ENCODE results near the gene RERE.

Gene RERE

DNA sequence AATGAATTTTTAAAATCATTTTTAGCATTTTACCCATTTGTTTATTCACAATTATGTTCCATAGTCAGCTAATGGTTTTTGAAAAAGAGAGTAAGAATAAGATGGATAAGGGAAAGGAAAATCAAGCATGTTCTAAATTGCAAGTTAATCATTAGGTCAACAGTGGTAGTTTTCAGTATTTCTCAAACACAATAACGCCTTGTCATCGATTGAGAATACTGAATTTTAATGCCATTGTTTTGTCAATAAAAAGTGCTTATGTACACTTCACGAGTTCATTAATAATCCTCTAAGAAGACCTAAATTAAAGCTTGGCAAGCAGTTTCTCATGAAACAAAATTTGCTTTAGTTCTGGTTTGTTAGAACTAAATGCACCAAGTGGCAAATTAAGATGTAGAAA is 100.3 kb downstream of the RERE start:
- Histone ChIP-seq H3K27ac (no peak overlapping the region), H3K27me3 (no peaks in the 10 kb centered on the region), H3K9me3 (no peaks in the 10 kb centered on the region), H3K9ac (no peak overlapping the region), H4K20me1 (peaks cover 64% of the 10 kb centered on the region), H3K4me1 (peaks cover 72% of the 10 kb centered on the region), H3K4me3 (no peak overlapping the region), H3K36me3 (no peaks in the 10 kb centered on the region; the same call in 1 of the 2 replicates), H3K4me2 (no peak overlapping the region)
- no peak for TF ChIP-seq Cebpa-rat (IDR thresholded peaks at IDR 0.05)

DNA sequence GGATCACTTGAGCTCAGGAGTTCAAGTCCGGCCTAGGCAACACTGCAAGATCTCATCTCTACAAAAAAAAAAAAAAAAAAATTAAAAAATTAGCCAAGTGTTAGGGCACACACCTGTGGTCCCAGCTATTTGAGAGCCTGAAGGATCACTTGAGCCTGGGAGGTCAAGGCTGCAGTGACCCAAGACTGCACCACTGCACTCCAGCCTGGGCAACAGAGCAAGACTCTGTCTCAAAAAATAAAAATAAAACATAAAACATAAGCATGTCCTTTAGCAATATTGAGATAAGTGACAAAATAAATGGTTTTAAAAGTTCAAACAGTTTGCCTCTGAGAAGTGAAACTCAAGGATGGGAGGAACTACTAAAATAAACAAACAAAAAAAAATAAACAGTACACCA is 101.2 kb downstream of the RERE start:
- no peaks in the 10 kb centered on the region for H3K27me3 ChIP-seq
- H3K9me3 ChIP-seq: no peaks in the 10 kb centered on the region
- no peak overlapping the region for H3K4me3 ChIP-seq
- peaks cover 55% of the 10 kb centered on the region for H4K20me1 ChIP-seq
- H3K4me2 ChIP-seq: peak overlapping the region; percentile 8; the same call in 1 of the 2 replicates
- H3K27ac ChIP-seq: no peak overlapping the region
- H3K36me3 ChIP-seq: no peaks in the 10 kb centered on the region; the same call in 1 of the 2 replicates
- no peak for TF ChIP-seq Cebpa-rat (IDR thresholded peaks at IDR 0.05)
- no peak overlapping the region for H3K9ac ChIP-seq
- H3K4me1 ChIP-seq: peaks cover 72% of the 10 kb centered on the region

DNA sequence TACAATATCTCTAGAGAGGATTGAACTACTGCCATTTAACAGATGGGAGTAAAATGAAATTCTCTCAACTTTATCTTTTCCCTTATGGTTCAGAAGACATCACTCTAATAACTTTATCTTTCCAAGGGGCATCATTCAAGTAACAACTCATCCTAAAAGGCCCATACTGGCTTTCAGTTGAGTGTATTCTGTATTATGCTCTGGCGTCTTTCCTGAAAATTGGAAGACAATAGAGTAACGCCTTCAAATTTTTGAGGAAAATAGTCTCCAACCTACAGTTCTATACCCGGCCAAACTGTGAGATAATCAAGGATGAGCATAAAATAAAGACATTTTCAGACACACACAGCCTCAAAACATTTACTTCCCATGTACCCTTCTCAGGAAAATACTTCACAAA is 103.3 kb downstream of the RERE start:
- Histone ChIP-seq H3K9ac (no peak overlapping the region), H3K36me3 (peaks cover 7% of the 10 kb centered on the region; the same call in 1 of the 2 replicates), H3K27ac (no peak overlapping the region), H3K27me3 (no peaks in the 10 kb centered on the region), H3K4me1 (peaks cover 71% of the 10 kb centered on the region), H3K9me3 (no peaks in the 10 kb centered on the region), H4K20me1 (peaks cover 34% of the 10 kb centered on the region), H3K4me2 (no peak overlapping the region), H3K4me3 (no peak overlapping the region)
- TF ChIP-seq Cebpa-rat (IDR thresholded peaks at IDR 0.05): no peak

DNA sequence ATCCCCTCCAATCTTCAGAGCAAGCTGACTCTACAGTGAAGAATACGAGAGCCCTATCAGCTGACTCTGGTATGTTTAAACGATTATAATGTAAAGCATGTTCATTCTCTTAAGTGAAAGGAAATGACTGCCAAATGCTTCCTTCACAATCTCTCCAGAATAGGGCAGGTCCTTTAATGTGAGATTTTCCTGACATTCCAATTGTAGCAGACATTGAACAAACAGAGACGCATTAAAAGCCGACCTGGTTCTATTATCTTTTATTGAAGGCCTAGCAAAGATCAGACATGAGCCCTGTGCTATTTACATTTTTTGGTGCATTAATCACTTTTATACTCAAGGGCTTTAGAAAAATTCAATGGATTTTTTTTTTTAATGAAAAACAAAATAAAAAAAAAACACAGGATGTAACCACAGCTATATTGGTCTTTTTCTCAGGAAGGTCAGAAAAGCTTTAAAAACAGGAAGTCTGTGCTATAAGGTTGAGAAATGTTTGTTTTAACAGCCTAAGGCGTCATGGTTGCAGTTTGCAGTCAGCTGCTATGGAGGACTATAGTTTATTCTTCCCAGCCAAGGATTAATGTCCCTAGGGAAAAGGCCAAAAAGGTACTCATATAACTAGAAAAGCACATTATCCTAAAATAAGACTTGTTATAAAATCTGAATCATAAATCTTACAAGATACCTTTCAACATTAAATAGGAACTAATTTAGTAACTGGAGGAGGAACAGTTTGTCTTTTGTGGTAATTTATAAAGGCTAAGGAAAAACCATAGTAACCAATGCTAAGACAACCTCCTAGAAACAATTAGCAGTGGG is 104.8 kb downstream of the RERE start:
- no peaks in the 10 kb centered on the region; the same call in 1 of the 2 replicates for H3K9me3 ChIP-seq
- H3K9ac ChIP-seq: peak overlapping the region; percentile 72
- H3K27me3 ChIP-seq: no peaks in the 10 kb centered on the region
- H3K27ac ChIP-seq: peak overlapping the region; percentile 81
- H3K4me1 ChIP-seq: peaks cover 61% of the 10 kb centered on the region
- H3K36me3 ChIP-seq: peaks cover 14% of the 10 kb centered on the region
- peak overlapping the region; percentile 29; the same call in 1 of the 2 replicates for H3K4me3 ChIP-seq
- no peak for TF ChIP-seq Cebpa-rat (IDR thresholded peaks at IDR 0.05)
- peaks cover 24% of the 10 kb centered on the region; the same call in 1 of the 2 replicates for H4K20me1 ChIP-seq
- H3K4me2 ChIP-seq: peak overlapping the region; percentile 80

DNA sequence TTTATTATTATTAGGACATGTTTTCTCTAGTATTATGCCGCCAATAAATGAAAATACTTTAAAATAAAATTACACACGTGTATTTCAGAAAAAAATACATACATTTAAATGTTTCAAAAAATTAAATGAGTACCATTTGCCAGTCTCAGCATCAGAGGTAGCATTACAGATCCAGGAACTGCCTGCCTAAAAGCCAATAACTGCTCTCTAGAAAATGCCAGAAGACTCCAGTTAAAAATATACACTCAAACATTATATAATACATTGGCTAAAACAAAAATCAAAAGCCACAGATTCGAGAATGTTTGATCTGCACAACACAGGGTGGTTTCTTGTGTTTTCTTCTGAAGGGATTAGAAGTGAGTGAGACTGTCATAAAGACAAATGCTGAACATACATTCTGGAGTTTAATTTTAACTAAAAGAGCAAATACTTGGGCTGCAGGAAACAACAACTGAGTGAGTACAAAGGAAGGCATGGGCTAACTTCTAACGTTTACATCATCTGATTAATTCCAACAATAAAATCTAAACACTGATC is 105.5 kb downstream of the RERE start:
- H3K9me3 ChIP-seq: no peaks in the 10 kb centered on the region; the same call in 1 of the 2 replicates
- peak overlapping the region; percentile 72 for H3K9ac ChIP-seq
- peak overlapping the region; percentile 81 for H3K27ac ChIP-seq
- H3K4me2 ChIP-seq: peak overlapping the region; percentile 80
- H3K4me1 ChIP-seq: peaks cover 66% of the 10 kb centered on the region
- no peaks in the 10 kb centered on the region for H3K27me3 ChIP-seq
- H3K36me3 ChIP-seq: peaks cover 14% of the 10 kb centered on the region
- no peak for TF ChIP-seq Cebpa-rat (IDR thresholded peaks at IDR 0.05)
- H3K4me3 ChIP-seq: peak overlapping the region; percentile 29; the same call in 1 of the 2 replicates
- peaks cover 25% of the 10 kb centered on the region for H4K20me1 ChIP-seq

DNA sequence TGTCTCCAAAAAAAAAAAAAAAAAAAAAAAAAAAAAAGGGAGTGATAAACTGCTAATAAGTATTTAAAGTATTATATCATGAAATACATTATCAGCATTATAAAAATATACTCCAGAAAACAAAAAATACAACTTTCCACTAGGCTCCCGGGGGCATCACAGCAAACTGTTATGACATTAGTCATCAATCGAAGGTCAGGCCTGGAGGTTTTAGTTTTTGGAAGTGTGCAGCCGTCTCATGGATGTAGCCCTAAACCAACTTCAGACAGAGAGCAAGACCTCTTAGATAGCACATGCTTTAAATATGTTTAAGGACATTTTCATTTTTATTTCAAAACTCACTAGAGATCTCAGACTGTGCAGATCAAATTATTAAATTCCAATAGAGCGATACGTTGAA is 106.3 kb downstream of the RERE start:
- Histone ChIP-seq H4K20me1 (peaks cover 33% of the 10 kb centered on the region), H3K9me3 (no peaks in the 10 kb centered on the region; the same call in 1 of the 2 replicates), H3K27ac (0 out of 2 replicates have a peak overlapping the region, but pooled peaks have one; percentile 3), H3K27me3 (no peaks in the 10 kb centered on the region), H3K4me1 (peaks cover 60% of the 10 kb centered on the region), H3K36me3 (peaks cover 14% of the 10 kb centered on the region), H3K4me3 (no peak overlapping the region), H3K9ac (0 out of 2 replicates have a peak overlapping the region, but pooled peaks have one; percentile 1), H3K4me2 (peak overlapping the region; percentile 80)
- TF ChIP-seq Cebpa-rat (IDR thresholded peaks at IDR 0.05): no peak

DNA sequence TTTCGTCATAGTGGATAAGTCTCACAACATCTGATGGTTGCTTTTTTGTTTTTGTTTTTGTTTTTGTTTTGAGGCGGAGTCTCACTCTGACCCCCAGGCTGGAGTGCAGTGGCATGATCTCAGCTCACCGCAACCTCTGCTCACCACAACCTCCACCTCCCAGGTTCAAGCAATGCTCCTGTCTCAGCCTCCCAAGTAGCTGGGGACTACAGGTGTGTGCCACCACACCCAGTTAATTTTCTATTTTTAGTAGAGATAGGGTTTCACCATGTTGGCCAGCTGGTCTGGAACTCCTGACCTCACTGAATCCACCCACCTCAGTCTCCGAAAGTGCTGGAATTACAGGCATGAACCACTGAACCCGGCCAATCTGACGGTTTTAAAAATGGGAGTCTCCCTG is 109.2 kb downstream of the RERE start:
- H4K20me1 ChIP-seq: peaks cover 57% of the 10 kb centered on the region
- H3K4me2 ChIP-seq: no peak overlapping the region
- H3K27me3 ChIP-seq: no peaks in the 10 kb centered on the region
- TF ChIP-seq Cebpa-rat (IDR thresholded peaks at IDR 0.05): no peak
- no peak overlapping the region for H3K27ac ChIP-seq
- H3K4me1 ChIP-seq: peaks cover 66% of the 10 kb centered on the region
- no peak overlapping the region for H3K4me3 ChIP-seq
- no peak overlapping the region for H3K9ac ChIP-seq
- no peaks in the 10 kb centered on the region; the same call in 1 of the 2 replicates for H3K9me3 ChIP-seq
- H3K36me3 ChIP-seq: peaks cover 14% of the 10 kb centered on the region

DNA sequence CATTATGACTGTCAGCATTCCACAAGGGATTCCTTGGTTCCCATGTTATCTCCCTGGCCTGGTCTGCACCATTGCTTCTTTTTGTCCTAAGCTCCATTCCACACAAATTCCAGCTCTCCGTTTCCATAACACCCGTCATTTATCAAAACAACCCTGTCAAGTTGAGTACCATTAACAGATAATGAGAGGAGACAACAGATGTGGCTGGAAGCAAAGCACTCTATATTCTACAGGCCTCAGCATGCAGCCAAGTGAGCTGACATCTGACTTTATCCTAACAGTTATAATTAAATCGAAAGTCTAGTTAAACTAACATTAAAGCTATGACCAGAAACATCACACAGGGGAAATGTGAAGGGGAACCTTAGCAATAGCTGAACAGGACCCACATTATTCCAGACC is 110.4 kb downstream of the RERE start:
- no peak overlapping the region for H3K4me3 ChIP-seq
- H3K4me2 ChIP-seq: no peak overlapping the region
- H3K27me3 ChIP-seq: no peaks in the 10 kb centered on the region
- H3K36me3 ChIP-seq: peaks cover 14% of the 10 kb centered on the region
- peaks cover 54% of the 10 kb centered on the region for H3K4me1 ChIP-seq
- no peak overlapping the region for H3K9ac ChIP-seq
- no peak for TF ChIP-seq Cebpa-rat (IDR thresholded peaks at IDR 0.05)
- H3K9me3 ChIP-seq: no peaks in the 10 kb centered on the region; the same call in 1 of the 2 replicates
- H3K27ac ChIP-seq: no peak overlapping the region
- H4K20me1 ChIP-seq: peaks cover 46% of the 10 kb centered on the region

DNA sequence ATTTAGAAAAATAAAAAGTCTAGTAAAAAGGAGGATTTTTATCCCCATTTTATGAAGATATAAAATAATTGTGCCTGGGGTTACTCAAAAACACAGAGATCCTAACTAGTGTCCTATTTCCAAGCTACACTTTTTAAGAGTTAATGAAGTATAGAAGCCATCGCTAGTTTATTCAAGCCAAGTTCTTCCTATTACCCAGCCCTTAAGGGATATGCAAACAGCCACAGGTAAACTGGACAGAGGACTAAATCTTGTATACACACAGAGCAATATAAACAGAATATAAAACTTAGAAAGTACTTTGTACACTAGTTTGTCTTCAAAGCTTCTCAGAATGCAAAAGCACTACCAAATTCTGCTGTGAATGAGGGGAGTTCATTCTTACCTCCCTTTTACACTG is 111.1 kb downstream of the RERE start:
- no peak overlapping the region for H3K9ac ChIP-seq
- H3K4me1 ChIP-seq: peaks cover 46% of the 10 kb centered on the region
- H3K27me3 ChIP-seq: no peaks in the 10 kb centered on the region
- no peak overlapping the region for H3K27ac ChIP-seq
- H3K4me2 ChIP-seq: no peak overlapping the region
- TF ChIP-seq Cebpa-rat (IDR thresholded peaks at IDR 0.05): no peak
- no peak overlapping the region for H3K4me3 ChIP-seq
- no peaks in the 10 kb centered on the region; the same call in 1 of the 2 replicates for H3K9me3 ChIP-seq
- peaks cover 14% of the 10 kb centered on the region for H3K36me3 ChIP-seq
- peaks cover 47% of the 10 kb centered on the region for H4K20me1 ChIP-seq
